Body of pancreas (tissue), 4 donors: Measurements from ENCODE around the gene MYH14. TPM values are rescaled to one million over a fixed set of nuclear protein-coding genes. Genes with fewer than 3 reads are reported as not detected.

Experiments used
- ATAC-seq: fragments of 150-250 bp; one replicate; pipeline ENCODE4 v1.9.1; 2016
- DNase-seq, 4 donors: peaks; one replicate each; pipeline ENCODE4 v3.0.0-alpha.2; 2019
- H3K27ac ChIP-seq, 4 donors: fragments of 200-600 bp; sonication (generic); 1 replicate in 3 of 4; 2 replicates in 1 of 4; pipeline versions ENCODE4 v1.5.1 to v1.6.1; 2016 to 2019; ENCODE audit warnings: mild to moderate bottlenecking in 1 of 4, mixed read lengths in 1 of 4, moderate library complexity in 1 of 4
- H3K27me3 ChIP-seq, 2 donors: fragments of 200-600 bp; sonication (generic); one replicate each; pipeline ENCODE4 v1.6.0; 2016; ENCODE audit warnings: mild to moderate bottlenecking in 1 of 2
- H3K36me3 ChIP-seq, 2 donors: fragments of 200-600 bp; sonication (generic); replicated peaks in 1 of 2; 2 replicates each; pipeline ENCODE4 v1.5.1; 2016; ENCODE audit warnings: low read depth in 2 of 2; ENCODE audit not compliant: insufficient read depth in 1 of 2
- H3K4me1 ChIP-seq: fragments of 200-600 bp; sonication (generic); one replicate; pipeline ENCODE4 v1.6.0; 2016
- H3K4me3 ChIP-seq, 2 donors: fragments of 200-600 bp; sonication (generic); 1 replicate in 1 of 2; 2 replicates in 1 of 2; pipeline ENCODE4 v1.5.1; 2016 to 2019
- H3K9me3 ChIP-seq, 3 donors: fragments of 200-600 bp; sonication (generic); 1 replicate in 2 of 3; 2 replicates in 1 of 3; pipeline ENCODE4 v1.5.1; 2016
- POLR2A ChIP-seq, 3 donors: fragments of 450-650 bp; IDR thresholded peaks; one replicate each; pipeline ENCODE4 v1.6.1; 2016; ENCODE audit warnings: antibody characterized with exemption in 3 of 3, mild to moderate bottlenecking in 2 of 3
- WGBS, 2 donors: methylation state at CpG; one replicate each; pipeline ENCODE4 v1.1.5; 2017; 5-methylcytosine and 5-hydroxymethylcytosine counted together
- intact Hi-C: fragments of 100-400 bp; cut with DNase I; formaldehyde crosslinking; loops from one replicate; pipeline ENCODE4 v1.15.1; 2023
- total RNA-seq, 2 donors: library from RNA; depleted of rRNA; stranded (reverse); fragments of >200 nt; gene quantifications; one replicate each; pipeline ENCODE4 v1.1.0, GENCODE V29; 2016
- TF ChIP-seq, protein P1 (sequence below), 7 experiments: fragments of 450-650 bp in 4 of 7; fragments of 200-600 bp in 3 of 7; sonication (generic) in 3 of 7; IDR thresholded peaks; one replicate each; pipeline ENCODE4 v1.5.1; 2016 to 2019; ENCODE audit warnings: antibody characterized with exemption in 7 of 7

The MYH14 gene
- total RNA-seq, 2 donors from 2014 or later: 40.9 to 61.2 TPM

GRCh38 chr19:50190439-50190891 lies 13.0 kb upstream of the MYH14 start:
- Histone ChIP-seq H3K36me3 (no peaks in the 10 kb centered on the region), H3K4me1 (peaks cover 11% of the 10 kb centered on the region), H3K4me3 (no peak overlapping the region), H3K9me3 (no peaks in the 10 kb centered on the region), H3K27ac (peak overlapping the region in 3 of 4 donors; percentile 1 to 61 (median 16)), H3K27me3 (no peaks in the 10 kb centered on the region)
- peak; percentile 68 for ATAC-seq
- TF ChIP-seq, protein P1, sequence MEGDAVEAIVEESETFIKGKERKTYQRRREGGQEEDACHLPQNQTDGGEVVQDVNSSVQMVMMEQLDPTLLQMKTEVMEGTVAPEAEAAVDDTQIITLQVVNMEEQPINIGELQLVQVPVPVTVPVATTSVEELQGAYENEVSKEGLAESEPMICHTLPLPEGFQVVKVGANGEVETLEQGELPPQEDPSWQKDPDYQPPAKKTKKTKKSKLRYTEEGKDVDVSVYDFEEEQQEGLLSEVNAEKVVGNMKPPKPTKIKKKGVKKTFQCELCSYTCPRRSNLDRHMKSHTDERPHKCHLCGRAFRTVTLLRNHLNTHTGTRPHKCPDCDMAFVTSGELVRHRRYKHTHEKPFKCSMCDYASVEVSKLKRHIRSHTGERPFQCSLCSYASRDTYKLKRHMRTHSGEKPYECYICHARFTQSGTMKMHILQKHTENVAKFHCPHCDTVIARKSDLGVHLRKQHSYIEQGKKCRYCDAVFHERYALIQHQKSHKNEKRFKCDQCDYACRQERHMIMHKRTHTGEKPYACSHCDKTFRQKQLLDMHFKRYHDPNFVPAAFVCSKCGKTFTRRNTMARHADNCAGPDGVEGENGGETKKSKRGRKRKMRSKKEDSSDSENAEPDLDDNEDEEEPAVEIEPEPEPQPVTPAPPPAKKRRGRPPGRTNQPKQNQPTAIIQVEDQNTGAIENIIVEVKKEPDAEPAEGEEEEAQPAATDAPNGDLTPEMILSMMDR (IDR thresholded peaks at IDR 0.05): no peak
- TF ChIP-seq POLR2A (IDR thresholded peaks at IDR 0.05): no peak
- intact Hi-C loops: no loop called here
- peak in 1 of 4 donors; percentile 25 for DNase-seq
- 50 to 54% methylated on average over 8 of the region's 8 CpGs for WGBS, 2 donors

DNA sequence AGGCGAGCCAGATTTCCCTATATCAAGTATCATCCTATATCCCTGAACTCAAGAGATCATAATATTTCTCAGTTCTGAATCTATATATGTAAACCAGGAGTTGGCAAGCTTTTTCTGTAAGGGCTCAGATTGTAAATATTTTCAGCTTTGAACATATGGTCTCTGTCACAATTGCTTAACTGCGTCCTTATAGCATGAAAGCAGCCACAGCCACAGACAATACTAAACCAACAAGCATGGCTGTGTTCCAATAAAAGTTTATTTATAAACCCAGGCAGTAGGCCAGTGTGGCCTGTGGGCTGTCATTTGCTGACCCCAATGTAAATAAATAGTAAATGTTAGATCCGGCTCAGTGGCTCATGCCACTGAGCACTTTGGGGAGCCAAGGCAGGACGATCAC lies 12.2 kb upstream of the MYH14 start:
- no peaks in the 10 kb centered on the region for H3K36me3 ChIP-seq
- H3K9me3 ChIP-seq: no peaks in the 10 kb centered on the region
- peak overlapping the region in 3 of 4 donors; percentile 1 to 61 (median 16) for H3K27ac ChIP-seq
- DNase-seq: no peak
- H3K4me1 ChIP-seq: peaks cover 11% of the 10 kb centered on the region
- intact Hi-C loops: no loop called here
- no peaks in the 10 kb centered on the region for H3K27me3 ChIP-seq
- 28 to 39% methylated on average over 3 to 4 of the region's 4 CpGs for WGBS, 2 donors
- TF ChIP-seq, protein P1 (IDR thresholded peaks at IDR 0.05): no peak
- TF ChIP-seq POLR2A (IDR thresholded peaks at IDR 0.05): no peak
- no peak overlapping the region for H3K4me3 ChIP-seq
- no peak for ATAC-seq

- ATAC-seq (no peak), DNase-seq (no peak)
- TF ChIP-seq, protein P1 (IDR thresholded peaks at IDR 0.05): no peak
- no peak for TF ChIP-seq POLR2A (IDR thresholded peaks at IDR 0.05)
- Histone ChIP-seq H3K36me3 (no peaks in the 10 kb centered on the region), H3K27me3 (no peaks in the 10 kb centered on the region), H3K9me3 (no peaks in the 10 kb centered on the region), H3K4me3 (no peak overlapping the region), H3K4me1 (peaks cover 10% of the 10 kb centered on the region), H3K27ac (no peak overlapping the region)
- intact Hi-C loops: no loop called here
- WGBS, 2 donors: 65 to 79% methylated on average over 13 of the region's 13 CpGs
These were observed 10.8 kb upstream of the MYH14 start for GRCh38 chr19:50192463-50193211.

GRCh38 chr19:50195224-50195623 lies 8.2 kb upstream of the MYH14 start:
- no peaks in the 10 kb centered on the region for H3K9me3 ChIP-seq
- ATAC-seq (no peak), DNase-seq (no peak)
- WGBS, 2 donors: 55 to 60% methylated on average over 5 of the region's 5 CpGs
- H3K4me1 ChIP-seq: peaks cover 19% of the 10 kb centered on the region
- TF ChIP-seq, protein P1 (IDR thresholded peaks at IDR 0.05): no peak
- TF ChIP-seq POLR2A (IDR thresholded peaks at IDR 0.05): no peak
- H3K4me3 ChIP-seq: no peak overlapping the region
- no peak overlapping the region for H3K27ac ChIP-seq
- no peaks in the 10 kb centered on the region for H3K36me3 ChIP-seq
- no peaks in the 10 kb centered on the region for H3K27me3 ChIP-seq
- intact Hi-C loops: no loop called here
